Activated CD4-positive, CD25-positive, alpha-beta regulatory T cell treated with anti-CD3 and anti-CD28 coated beads, Interleukin-2, amount 50 U/mL, for 16 hours (primary cell): ENCODE data around the gene ZNF837.
"Not testable (repeated sequence)": the region's sequence is repeated elsewhere in the genome, so short reads cannot be mapped to it uniquely, and the experiment has no call there.

ENCODE experiments used
- DNase-seq: peaks from one replicate; pipeline ENCODE4 v3.0.0-alpha.2; 2020; ENCODE audit warnings: low read depth, low spot score

ZNF837 gene

DNA sequence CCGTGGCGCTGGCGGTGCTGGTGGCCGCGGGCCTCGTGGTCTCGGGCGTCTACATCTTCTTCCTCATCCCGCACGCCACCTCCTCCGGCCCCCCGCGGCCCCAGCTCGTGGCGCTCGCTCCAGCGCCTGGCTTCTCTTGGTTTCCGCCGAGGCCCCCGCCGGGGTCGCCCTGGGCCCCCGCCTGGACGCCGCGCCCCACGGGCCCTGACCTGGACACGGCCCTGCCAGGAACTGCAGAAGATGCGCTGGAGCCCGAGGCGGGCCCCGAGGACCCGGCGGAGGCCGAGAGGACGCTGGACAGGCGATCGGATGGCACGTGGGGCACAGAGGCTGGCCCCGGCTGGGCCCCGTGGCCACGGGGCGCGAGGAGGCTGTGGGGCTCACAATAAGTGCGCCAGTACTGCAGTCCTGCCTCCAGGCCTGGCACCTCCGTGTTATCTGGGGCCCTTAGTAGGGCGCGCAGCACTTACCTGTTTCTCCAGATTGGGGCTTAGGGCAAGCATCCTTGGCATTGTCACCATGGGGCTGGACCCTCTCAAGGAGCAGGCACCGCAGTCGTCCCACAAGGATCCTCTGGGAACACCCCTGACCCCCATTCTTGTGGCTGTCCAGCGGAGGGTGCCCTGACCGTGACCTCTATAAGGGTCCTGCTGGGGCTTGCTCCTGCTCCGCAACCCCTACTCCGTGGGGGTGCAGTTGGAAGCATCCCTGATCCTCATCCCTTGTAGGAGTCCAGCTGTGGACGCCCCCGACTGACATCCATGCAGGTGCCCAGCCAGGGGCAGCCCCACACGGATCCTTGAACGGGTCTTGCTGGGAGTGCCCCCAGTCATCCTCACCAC, 16.1 kb upstream of the ZNF837 start:
- no peak for DNase-seq

DNA sequence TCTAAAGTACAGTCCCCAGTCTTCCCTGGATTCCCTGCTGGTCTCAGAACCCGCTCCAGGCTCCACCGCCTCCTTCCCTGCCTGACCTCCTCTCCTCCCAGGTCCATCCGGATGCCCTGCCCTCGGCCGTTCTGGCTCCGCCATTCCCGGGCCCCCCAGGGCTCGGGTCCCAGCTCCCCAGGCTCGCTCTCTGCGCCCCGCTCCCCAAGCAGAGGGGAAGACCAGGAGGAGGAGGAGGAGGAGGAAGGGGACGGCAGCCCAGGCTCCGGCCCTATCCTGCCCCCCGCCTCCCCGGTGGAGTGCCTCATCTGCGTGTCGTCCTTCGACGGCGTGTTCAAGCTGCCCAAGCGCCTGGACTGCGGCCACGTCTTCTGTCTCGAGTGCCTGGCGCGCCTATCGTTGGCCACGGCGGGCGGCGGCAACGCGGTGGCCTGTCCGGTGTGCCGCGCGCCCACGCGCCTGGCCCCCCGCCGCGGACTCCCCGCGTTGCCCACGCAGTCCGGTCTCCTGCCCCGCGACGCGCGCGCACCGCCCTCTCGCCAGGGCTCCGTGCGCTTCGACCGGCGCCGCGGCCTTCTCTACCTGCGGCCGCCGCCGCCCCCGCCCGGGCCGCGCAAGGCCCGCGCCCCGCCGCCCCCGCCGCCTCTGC, 15.3 kb upstream of the ZNF837 start:
- no peak for DNase-seq

DNA sequence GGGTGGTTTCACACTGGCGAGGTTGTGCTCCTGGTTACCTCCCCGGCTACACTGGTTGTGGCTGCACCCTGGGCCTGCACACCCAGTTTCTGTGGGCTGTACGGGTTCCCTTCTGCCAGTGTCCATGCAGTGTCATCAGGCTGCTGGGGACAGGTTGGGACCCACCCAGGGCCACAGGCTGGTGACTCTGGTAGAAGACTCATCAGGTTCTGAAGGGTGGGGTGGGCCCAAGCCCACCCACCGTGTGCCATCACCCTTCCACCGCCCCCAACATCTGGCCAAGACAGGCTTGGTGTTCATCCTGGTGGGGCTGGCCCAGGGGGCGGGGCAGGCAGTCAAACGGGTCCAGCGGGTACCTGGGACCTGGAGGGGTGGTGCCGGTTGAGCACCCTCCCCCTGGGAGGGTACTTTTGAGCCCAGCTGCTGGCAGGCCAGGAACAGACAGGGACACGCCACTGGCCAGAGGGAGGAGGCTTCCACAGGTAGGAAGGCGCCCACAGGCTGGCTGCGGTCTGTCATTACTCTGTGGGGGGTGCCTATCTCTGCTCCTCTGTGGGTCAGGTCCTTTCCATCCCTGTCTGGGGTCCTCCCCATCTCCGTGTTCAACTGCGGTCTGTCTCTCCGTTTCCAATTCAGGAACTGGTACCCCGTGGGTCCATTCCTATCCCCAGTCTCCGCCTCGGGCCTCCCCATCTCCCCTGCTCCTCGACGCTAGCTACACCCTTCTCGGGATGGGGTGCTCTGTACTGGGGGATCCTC, 14.6 kb upstream of the ZNF837 start, which contains the start of gene RNF225:
Gene RNF225, plus strand, starts transcription at position 437 of the 759 bp plus-strand sequence. CDS start 434 bp downstream, outside the sequence.
- no peak for DNase-seq

DNA sequence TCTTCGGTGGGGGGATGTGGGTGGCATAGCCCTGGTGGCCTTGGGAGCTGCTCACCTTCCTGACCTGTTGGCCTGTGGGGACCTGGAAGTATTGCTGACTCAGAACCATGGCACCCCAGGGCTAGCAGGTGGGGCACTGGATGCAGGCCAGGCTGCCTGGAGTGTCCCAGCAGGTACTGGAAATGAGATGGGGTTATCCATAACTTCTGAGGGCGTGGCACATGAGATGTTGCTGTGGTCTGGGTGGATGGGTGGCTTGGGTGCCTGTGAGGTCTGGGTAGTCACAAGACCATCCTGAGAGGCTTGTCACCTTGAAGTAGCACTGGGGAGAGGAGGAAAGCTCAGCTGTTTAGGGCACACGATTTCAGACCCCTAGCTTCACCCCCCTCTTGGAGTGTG, 14.0 kb upstream of the ZNF837 start:
- no peak for DNase-seq

DNA sequence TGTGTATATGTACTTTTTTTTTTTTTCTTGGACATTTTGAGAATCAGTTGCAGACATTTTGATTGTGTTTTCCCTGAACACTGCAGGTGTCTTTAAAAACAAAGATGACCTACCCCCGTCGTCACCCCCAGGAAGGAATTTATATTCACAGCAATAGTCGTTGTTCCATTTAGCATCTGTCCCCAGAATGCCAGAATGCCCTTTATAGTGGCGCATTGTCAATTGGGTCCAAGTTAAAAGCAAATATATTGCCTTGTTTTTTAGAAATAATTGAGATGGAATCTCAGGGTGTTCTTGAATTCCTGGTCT, 12.8 kb upstream of the ZNF837 start:
- no peak for DNase-seq

DNA sequence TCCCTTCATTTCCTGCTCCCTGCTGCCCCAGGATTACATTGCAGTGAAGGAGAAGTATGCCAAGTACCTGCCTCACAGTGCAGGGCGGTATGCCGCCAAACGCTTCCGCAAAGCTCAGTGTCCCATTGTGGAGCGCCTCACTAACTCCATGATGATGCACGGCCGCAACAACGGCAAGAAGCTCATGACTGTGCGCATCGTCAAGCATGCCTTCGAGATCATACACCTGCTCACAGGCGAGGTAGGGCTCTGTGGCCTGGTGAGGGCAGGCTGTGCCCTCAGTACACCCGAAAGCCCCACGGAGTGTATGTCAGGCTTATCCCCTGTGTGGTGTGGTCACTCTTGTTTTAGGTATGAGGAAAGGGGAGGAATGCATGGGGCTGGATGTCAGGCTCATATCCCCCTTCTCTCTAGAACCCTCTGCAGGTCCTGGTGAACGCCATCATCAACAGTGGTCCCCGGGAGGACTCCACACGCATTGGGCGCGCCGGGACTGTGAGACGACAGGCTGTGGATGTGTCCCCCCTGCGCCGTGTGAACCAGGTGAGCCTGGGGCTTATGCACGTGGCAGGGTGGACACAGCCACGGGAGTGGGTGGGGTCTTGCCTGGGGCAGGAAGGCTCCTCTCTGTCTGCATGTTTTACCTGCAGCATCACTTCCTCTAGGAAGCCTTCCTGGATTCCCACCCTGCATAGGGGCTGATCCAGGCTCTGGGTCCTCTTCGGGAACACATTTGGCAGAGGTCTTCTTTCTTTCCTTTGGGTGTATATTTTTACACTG, 12.3 kb upstream of the ZNF837 start:
- no peak for DNase-seq

DNA sequence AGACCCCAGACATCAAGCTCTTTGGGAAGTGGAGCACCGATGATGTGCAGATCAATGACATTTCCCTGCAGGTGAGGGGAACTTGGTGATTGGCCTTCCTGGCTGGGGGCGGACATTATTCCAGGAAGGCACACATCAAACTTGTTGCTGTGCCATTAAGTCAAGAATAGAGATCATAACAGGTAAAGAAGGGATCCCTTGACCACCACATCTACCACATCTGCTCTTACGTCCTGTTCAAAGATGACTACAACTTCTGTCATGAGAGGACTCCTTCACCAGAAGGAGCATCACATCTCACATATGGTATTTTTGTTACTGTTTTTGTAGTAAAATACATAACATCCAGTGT, 7.3 kb upstream of the ZNF837 start:
- no peak for DNase-seq

DNA sequence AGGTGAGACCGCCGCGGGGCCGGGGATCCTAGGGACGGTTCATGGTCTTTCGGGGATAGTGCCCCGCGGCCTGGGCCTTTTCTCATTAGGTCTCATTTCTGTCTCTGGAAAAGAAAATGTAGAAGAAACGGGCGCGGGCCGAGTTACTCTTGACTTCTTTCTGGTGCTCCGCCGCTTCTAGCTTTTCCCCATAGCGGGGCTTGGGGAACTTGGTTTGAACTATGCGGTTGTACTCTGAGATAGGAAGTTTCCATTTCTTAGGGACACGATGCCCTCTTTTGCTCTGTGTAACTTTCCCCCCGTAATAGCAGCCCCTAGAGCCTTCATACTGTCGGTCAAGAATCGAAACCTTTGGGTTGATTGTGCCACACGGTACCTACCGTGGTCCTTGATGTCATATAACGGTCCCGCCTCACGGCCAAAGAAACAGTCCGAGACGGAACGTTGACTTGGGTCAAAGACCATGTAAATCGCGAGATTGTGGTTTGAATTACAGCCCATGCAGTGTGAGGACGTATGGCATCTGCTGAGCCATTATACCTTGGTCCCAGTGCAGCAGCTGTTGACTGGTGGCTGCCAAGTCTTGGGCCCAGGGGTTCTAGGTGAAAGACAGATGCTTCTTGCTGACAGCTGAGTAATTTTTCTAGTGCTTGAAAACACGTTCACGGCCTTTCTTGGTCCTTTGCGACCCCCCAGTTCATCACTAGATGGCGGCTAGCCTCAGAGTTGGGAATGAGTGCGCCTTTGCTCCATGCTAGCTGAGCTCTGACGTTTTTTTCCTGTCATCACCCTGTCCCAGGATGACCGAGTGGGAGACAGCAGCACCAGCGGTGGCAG, 6.7 kb upstream of the ZNF837 start:
- no peak for DNase-seq

DNA sequence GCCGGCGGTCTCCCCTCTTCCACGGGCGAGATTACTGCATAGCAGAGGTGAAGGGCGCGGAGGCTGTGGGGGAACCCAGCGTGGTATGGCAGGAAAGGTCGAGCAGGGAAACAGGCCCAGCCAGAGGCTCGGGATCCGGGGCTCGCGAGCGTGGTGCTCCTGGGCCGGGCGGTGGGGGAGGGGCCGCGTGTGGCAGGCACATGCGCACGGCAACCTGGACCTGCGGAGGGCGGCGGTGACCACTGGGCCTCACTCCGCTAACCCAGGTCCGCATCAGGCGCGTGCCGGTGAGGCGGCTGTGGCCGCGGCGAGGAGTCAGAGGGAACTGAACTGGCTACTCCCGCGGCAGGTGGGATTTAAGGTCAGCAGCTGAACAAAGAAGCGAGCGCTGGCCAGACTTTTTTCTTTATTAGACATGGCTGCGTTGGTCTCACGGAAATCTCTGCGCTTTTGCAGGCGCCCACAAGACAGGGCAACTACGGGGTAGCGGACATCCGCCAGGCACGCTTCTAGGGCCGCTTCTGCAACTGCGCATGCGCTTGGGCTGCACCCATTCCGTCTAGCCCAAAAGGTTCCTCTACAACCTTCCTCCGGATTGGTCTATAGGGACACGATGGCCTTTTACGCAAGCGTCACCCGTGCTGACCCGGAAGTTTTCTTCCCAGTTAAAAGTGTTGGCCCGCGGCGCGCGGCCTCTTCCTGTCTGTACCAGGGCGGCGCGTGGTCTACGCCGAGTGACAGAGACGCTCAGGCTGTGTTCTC, 5.9 kb upstream of the ZNF837 start, which contains the start of gene RPS5:
Gene RPS5, plus strand, starts transcription at position 694 of the 762 bp plus-strand sequence. CDS start 869 bp downstream, outside the sequence.
- peak; percentile 97 for DNase-seq

DNA sequence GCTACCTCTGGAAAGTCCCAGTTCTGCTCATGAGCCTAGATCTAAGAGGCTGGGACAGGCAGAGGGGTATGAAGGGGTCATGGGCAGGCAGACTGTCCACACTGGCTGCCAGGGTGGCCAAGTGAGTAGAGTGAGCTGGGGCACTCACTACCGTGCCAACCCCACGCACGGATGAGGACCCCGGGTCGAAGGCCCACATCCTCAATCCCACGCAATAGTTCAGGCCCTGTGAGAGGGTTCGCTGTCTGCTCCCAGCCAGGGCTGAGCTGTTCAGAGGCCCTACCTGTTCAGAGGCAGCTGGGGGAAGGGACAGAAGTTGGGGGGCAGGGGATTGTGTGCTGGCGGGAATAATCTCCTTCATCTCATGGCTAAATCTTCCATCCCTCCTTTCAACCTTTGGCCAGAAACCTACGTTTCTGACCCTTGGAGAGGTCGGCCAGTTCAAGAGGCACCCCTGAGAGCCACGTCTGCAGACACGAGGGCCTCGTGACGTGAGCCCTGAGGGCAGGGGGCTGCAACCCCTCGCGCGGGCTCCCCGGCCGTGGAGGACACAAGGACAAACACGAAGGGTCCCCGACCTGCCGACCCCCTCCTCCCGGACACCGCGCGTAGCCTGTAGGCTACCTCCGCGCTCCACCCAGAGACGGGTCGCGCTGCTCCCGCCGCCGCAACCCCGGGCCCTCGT, 5.2 kb upstream of the ZNF837 start:
- DNase-seq: no peak

DNA sequence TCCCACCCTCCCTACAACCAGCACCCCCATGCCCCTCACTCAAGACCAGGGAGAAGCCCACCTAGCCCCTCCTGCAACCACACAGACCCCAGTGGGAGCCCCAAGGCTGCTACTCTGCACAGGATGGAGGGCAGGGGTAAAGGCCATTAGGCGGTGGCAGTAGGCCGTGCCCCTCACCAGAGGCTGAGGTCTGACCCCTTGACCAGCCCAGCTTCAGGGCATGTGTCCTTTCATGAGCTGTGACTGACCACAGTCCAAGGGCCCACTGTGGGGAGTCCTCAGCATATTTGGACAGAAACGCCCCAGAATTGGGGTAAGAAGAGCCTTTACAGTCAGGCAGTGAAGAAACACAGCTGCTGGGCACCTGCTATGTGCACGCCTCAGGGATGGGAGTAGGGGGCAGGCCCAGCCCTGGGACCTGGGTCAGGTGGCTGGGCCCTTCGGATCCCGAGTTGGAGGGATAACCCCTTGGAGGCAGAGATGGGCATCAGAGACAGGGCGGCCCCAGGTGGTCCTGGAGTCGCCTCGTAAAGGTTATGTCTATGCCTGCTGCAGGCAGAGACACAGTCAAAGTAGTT, 4.6 kb upstream of the ZNF837 start:
- no peak for DNase-seq

DNA sequence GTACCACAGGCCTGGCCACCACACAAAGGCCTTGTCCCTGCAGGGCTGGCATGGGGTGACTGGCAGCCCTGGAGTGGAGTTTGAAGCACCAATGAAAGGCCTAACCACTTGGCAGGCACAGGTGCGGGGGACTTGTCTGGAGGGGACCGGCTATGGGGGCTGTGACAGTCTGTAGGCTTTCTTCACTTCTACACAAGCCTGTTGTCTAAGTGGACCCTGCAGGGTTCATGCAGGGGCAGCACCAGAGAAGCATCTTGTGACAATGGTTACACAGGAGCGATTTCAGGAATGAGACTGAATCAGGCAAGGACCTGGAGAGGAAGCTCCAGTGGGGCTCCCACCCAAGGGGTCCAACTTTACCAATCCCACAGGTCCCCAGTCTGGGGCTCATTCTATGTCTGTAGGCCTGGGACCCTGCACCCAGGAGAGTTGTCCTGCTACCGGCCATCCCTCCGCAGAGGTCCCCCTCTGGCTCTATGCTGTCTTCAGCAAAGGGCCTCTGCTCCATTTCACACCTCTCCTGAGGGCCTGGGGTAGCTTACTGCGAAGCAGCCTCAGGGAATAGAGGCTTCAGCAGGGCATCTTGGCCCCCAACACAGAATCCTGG, 2.3 kb upstream of the ZNF837 start:
- no peak for DNase-seq

DNA sequence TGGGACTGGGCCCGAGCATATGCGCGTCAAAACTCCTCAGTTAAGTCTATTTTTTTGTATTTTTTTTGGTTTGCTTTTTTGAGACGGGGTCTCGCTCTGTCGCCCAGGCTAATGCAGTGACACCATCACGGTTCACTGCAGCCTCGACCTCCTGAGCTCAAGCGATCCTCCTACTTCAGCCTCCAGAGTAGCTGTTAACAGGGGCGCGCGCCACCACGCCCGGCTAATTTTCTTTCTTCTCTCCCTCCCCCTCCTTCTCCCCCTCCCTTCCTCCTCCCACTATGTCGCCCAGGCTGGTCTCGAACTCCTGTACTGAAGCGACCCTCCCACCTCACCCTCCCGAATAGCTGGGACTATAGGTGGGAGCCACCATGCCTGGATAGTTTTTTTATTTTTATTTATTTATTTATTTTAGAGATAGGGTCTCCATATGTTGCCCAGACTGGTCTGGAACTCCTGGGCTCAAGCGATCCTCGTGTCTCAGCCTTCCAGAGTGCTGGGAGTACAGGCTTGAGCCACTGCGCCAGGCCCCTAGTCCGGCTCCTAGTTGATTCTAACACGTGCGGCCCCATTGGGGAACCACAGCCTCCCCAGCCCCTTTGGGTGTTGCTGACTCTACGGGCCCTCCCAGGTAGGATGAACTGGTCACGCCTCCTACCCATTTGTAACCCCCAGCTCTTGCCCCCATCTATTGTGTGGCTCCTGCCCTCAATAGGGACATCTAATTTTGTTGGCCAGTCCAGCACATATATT, 806 bp upstream of the ZNF837 start:
- no peak for DNase-seq

DNA sequence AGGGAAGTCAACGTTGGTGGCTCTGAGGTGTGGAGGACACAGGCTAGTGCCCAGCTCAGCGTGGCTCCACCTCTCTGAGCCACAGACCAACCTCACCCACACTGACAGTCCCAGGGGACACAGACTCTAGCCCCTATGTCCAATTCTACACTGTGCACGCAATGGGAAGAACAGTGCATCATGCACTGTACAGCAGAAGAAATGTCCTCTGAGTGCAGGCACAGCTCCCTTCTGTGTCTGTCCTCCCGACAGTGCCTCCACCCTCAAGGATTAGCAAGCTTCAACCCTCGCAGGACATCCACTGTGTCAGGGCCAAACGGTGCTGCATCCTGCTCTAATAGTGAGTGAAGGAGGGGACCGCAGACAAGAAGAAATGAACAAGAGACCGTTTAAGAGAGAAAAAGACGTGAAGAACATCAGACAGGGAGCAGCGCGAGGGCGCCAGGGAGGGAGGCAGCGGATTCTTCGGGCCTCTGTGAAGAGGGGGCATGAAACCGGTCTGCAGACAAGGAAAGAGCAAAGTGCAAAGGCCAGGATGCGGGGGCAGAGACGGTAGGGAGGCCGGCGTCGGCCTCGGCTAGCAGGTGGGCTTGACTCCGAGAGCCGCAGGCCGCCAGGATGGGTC, 681 bp downstream of the ZNF837 start:
- no peak for DNase-seq

DNA sequence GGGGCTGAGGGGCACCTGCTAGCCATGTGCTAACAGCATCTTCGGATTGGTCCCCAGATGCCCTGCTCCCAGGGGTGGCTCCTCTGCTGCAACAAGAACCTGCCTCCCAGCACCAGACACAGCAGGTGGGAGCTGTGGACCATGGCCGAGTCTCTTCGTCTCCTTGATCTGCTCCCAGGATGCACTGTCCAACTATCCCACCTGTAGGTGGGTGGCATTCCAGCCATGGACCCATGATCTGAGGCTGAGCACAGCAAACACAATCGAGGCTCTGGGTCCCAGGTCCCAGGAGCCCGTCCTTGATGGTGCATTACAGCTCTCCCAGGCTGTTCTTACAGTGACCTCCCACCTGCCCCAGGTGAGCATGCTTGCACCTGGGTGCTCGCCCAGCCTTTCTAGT, 1.6 kb downstream of the ZNF837 start:
- no peak for DNase-seq

DNA sequence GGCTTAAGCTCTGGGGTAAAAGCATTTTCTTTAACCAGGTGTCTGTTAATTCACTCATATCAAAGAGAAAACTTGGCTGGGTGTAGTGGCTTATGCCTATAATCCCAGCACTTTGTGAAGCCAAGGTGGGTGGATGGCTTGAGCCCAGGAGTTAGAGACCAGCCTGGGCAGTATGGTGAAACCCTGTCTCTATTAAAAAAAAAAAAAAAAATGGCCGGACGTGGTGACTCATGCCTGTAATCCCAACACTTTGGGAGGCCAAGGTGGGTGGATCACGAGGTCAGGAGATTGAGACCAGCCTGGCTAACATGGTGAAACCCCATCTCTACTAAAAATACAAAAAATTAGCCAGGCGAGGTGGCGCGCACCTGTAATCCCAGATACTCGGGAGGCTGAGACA, 4.1 kb downstream of the ZNF837 start:
- not testable (repeated sequence) for DNase-seq

DNA sequence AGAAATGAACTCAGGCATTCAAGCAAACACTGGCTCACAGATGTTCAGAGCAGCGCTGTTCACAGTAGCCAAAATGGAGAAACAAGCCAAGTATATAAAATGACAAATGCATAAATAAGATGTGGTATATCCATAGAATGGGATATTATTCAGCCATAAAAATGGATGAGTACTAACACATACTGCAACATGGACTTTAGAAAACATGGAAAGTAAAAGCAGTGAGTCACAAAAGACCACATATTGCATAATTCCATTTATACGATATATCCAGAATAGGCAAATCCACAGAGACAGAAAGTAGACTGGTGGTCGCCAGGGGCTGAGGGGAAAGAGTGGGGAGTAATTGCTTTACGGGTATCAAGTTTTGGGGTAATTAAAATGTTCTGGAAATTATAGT, 6.6 kb downstream of the ZNF837 start:
- DNase-seq: no peak
